Cardiac septum (tissue), 1 donor: Measurements from ENCODE around the gene AIRE. TPM values are rescaled to one million over a fixed set of nuclear protein-coding genes. Genes with fewer than 3 reads are reported as not detected.

ENCODE experiments used
- DNase-seq: peaks from one replicate; pipeline ENCODE4 v3.0.0-alpha.2; 2020; ENCODE audit warnings: low spot score
- intact Hi-C: fragments of 100-400 bp; cut with DNase I; formaldehyde crosslinking; loops from one replicate; pipeline ENCODE4 v1.14.0; 2022
- total RNA-seq: library from RNA; stranded (reverse); fragmentation: NEBNext Ultra II Directional; extraction: Animal tissue kit (Norgen Biotek cat#: 25700); gene quantifications from one replicate; pipeline ENCODE4 v1.2.1, GENCODE V29; 2021
- donor health status: DM: no; HTN: no; CAD: no.

Gene AIRE
- total RNA-seq, 1 donor from 2014 or later, result 0.11 TPM

DNA sequence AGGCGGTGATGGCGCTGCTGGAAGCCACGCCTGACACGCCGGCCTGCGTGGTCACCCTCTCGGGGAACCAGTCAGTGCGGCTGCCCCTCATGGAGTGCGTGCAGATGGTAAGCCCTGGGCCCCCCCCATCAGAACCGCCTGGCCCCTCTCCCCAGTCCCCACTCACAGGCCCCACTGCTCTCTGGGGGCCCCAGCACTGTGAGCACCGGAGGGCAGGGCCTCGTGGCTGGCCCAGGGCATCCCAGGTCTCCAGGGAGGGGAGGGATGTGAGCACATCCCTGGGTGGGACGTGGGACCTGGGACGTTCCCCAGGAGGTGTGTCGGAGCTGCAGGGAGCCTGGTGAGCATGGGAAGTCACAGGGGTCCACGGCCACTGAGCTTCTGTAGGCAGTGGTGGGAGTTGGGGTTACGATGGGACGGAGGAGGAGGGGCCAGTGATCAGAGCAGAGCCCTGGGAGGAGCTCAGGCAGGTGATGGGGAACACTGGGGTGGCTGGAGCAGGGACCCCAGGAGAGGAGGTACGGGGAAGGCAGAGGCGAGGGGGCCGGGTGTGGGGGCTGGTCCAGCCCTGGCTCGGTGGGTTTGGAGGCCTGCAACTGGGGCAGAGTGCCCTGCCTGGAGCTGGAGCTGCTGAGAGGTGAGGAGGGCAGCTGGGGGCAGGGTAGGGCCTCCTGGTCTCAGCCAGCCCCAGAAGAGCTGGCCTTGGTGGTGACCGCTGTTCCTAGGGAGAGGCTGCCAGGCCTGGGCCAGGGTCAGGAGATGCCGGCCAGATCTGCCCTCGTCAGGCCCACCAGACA is 33.0 kb downstream of the AIRE start:
- intact Hi-C loops, result no loop called here
- DNase-seq, result no peak

DNA sequence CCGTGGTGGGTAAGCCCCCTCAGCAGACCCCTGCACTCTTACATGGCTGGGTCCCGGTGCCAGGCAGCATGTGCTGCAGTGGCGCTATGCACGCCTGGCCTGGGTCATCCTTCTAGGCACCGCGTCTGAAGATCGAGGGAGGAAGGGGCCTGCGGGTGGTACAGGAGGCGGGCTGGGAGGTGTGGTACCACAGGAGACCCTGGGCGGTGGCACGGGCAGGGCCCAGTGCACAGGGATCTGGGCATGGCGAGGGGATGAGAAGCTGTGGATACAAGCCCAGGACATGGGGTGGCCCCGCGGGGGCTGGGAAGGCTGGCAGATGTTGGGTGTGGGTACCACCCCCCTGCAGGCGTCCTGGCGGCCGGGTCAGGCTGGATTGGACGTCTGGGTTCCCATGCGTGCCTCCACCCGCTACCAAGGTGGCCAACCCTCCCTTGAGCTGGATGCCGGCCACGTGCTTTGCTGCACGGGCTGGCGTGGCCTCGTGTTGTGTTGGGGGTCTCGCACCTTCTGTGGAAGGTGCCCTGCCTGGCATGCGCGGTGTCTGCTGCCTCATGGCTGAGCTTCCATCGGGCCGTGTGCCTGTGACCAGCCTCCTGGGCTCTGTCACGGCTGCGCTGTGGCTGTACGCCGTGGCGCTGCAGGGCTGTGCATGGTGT is 33.9 kb downstream of the AIRE start:
- intact Hi-C loops, result no loop called here
- DNase-seq, result no peak

DNA sequence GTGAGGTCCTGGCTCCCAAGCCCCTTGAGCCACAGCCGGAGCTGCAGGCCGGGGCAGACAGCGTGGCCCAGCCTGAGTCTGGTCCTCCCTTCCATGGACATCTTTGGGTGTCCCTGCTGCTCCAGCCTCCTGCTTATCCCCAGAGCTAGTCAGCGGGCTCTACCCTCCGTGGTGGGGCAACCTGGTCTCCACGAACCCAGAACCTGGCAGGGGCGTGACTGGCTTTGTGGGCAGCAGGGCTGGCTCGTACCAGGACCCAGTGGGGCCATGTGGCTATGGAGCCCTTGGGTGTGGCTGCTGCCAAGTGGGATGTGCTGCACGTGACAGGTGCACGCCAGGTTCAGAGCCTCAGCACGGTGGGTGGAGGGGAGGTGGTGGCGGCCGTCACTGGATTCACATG is 35.2 kb downstream of the AIRE start:
- intact Hi-C loops, result no loop called here
- DNase-seq, result no peak

DNA sequence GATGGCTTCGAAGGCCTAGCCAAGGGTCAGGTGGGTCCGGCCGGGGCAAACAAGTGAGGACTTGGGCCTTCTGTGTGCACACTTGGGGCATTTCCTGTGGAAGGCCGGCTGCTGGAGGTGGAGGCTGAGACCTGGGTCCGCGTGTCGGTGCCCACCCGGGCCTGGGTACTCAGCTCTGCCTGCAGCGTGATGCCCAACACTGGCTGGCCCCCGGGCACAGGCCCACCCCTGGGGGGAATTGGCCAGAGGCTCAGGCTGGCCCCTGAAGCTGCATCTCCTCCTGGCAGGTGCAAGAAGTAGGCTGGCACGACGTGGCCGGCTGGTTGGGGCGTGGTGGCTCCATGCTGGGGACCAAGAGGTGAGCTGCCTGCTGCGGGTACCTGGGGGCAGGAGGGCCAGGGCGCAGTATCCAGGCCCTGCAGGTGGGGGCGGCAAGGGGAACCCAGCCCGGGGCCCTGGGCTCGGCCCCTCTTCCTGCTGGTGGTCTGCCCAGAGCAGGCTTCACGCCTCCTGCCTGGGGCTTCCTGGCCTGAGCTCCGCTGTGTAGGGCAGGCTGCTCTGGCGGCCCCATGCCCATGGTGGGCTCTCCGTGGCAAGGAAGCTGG is 36.3 kb downstream of the AIRE start:
- intact Hi-C loops, result no loop called here
- DNase-seq, result no peak

DNA sequence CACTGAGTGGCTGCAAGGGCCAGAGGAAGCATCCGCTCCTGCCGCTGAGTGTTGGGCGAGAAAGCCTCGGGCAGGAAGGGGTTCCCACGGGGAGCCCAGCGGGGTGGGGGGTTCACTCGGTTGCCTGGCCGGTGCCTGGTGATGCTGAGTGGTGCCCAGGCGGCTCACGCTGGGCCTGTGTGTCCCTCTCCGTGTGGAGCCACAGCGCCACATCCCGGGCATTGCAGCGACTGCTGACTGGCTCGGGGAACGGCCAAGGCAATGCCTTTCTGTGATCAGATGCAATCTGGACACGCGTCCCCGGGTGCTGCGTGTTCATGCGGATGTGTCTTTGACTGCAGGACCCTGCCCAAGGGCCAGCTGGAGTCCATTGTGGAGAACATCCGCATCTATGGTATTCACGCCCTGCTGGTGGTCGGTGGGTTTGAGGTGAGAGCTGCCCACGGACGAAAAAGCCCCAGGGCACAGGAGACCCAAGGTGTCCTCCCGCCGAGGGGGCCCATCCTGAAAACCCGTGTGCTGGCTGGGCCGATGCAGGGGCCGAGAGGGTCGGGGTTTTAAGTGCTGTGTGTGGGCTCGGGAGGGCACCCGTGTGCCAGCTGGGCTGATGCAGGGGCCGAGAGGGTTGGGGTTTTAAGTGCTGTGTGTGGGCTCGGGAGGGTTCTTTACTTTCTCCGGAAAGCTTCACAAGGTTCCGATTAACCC is 37.1 kb downstream of the AIRE start:
- no peak for DNase-seq
- intact Hi-C loops, result no loop called here

DNA sequence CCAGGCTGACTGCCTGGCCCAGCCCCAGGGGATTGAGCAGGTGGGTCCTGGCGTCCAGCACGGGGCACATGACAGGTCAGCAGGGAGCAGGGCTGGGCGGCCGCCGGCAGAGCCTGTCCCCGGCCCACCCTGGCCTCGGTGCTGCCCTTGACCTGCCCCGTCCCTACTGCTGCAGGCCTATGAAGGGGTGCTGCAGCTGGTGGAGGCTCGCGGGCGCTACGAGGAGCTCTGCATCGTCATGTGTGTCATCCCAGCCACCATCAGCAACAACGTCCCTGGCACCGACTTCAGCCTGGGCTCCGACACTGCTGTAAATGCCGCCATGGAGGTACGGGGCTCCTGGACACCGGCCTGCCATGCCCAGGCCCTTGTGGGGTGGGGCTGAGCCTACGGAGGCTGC is 37.9 kb downstream of the AIRE start:
- DNase-seq, result no peak
- intact Hi-C loops, result no loop called here

DNA sequence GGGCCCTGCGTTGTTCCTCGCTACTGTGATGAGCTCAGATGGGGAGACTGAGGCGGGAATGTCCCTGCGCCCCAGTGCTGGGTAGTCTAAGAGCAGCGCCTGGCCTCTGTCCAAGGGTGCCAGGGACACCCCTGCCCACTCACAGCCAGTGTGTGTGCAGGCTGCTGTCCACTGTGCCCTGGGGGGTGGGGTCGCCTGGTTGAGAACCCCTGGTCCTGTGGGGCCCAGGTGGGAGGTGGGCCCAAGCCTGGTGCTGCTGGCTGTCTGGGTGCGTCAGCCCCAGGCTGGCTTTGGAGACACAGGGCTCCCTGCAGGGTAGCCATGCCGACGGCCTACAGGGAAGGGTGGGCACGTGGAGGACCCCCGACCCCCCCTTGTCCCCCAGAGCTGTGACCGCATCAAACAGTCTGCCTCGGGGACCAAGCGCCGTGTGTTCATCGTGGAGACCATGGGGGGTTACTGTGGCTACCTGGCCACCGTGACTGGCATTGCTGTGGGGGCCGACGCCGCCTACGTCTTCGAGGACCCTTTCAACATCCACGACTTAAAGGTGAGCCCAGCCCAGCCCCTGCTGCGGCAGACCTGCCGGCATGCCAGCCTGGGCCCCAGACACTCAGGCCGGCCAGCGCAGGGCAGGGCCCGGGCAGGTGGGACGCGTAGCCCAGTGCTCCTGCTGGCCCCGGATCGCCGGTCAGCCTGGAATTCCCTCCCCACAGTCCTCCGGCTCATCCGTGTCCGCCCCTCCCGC is 38.6 kb downstream of the AIRE start:
- intact Hi-C loops, result no loop called here
- no peak for DNase-seq

DNA sequence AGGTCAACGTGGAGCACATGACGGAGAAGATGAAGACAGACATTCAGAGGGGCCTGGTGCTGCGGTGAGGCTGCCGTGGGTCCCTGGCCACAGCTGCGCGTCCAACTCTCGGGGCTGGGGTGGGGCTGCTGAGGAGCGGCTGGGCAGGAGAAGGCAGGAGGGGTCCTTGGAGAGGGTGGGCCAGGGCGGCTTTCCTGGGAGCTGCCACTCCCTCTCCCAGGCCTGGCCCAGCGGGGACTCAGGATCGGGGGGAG is 39.1 kb downstream of the AIRE start:
- no peak for DNase-seq
- intact Hi-C loops, result no loop called here

DNA sequence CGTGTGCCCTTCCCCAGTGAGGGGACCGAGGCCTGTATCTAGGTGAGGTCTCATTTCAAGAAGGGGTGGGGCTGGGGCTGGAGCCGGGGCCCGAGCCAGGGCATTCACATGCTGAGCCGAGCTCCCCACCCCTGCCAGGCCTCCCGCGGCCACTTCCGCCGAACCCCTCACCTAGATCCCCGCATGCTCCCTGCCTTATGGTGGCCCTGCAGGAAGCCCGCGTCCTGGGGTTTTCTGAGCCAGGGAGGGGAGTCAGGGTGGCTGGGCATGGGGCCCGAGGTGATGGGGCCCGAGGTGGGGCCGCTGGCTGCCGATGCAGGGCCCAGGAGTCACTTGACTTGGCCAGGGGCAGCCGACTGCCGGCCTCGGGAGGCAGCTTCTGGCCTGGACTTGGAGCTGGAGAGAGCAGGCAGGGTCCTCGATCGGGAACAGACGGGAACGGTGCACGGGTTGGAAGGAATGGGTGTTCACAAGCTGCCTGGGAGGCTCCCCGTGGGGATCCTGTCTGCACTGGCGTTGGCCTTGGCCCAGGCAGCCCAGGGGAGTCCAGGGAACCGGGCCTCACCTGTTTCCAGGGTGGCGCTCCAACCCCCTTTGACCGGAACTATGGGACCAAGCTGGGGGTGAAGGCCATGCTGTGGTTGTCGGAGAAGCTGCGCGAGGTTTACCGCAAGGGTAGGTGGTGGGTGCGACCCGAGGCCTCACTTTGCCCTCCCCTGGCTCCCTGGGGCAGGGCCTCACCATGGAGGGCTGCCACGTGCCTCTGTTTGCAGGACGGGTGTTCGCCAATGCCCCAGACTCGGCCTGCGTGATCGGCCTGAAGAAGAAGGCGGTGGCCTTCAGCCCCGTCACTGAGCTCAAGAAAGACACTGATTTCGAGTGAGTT is 40.0 kb downstream of the AIRE start:
- DNase-seq, result no peak
- intact Hi-C loops, result no loop called here

DNA sequence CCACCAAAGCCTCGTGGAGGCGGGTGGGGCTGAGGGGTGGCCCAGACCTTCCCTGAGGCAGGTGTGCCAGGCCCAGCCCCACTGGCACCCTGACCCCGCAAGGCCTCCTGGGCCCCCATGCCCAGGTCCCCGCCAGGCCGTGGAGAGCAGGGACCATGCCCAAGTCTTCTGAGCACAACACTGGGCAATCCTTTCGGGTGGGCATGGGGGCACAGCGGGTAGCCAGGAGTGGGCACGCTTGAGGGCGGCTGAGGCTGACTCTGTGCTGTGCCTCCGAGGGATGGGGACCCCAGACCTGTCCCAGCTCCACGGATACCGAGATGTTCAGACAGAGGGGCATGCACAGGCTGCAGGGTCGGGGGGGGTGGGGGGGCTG is 40.6 kb downstream of the AIRE start:
- intact Hi-C loops, result no loop called here
- DNase-seq, result no peak

DNA sequence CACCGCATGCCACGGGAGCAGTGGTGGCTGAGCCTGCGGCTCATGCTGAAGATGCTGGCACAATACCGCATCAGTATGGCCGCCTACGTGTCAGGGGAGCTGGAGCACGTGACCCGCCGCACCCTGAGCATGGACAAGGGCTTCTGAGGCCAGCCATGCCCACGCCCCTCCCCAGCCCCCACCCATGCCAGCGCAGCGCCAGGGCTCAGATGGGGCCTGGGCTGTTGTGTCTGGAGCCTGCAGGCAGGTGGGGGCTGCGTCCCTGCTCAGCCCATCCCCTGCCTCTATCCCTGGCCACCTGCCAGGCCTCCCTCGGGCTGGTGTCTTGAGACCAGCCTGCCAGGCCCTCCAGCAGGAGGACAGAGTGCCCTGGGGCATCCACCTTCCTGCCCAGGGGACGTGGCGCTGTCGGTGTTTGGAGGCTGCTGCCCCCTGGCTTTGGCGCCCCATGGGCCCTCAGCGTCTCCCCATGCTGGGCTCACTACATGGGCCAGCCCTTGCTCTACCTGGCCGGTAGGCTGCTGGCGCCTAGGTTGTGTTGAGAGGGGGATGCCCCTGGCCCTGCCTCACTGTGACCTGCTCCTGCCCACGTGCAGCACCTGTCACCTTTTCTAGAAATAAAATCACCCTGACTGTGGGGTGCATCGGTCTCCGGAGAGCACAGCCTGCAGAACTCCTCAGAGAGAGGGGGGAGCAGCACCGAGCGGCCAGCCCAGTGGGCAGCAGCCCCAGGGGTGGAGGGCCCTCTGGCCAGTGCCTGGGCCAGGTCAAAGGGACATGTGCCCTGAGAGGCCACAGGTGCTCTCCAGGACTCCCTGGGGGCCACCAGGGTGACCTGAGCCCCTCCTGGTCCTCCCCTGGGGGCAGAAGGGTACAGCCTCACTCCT is 41.3 kb downstream of the AIRE start:
- intact Hi-C loops, result no loop called here
- no peak for DNase-seq

DNA sequence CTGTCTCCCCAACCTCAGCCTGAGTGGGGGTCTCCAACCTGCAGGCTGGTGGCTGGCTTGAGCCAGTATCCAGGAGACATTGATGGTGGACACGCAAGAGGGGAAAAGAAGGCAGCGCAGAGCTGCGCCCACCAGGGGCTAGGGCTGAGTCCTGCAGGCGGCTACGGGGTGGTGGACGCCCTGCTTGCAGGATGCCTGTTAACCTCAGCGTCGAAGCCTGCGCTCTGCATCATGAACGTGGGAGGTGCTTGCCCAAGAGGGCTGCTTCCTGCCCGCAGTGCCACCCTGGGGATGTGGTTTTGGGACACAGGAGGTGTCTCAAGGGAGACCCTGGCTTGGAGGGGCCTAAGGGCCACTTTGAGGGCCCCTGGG is 41.9 kb downstream of the AIRE start:
- intact Hi-C loops, result no loop called here
- DNase-seq, result no peak

DNA sequence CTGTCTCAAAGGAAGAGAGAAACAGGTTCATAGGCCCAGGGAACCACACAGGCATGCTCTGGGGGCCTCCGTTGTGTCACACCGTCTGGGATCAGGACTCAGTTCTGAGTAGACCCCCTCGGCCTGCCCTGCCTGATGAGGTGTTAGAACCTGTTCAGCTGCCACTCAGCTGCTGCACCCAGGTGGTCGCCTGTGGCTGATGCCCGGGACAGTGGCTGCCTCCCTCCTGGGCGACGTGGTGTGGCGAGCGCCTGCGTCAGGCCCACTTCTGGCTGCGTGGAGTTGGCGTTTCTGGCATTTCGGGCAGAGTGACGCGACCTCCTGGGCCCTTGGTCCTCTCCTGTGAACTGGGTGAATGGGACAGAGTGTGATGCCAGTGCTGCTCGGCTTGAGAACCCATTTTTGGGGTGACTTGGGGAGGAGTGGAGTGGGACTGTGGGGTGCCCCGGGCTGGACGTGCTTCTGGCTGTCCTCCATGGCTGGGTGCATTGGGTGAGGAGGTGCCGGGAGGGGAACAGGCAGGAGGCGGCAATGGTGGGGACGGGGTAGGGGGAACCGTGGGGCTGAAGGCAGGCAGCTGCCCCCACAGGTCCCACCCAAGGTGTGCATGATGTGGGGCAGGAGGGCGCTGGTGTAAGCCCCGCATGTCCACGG is 42.7 kb downstream of the AIRE start:
- intact Hi-C loops, result no loop called here
- no peak for DNase-seq

DNA sequence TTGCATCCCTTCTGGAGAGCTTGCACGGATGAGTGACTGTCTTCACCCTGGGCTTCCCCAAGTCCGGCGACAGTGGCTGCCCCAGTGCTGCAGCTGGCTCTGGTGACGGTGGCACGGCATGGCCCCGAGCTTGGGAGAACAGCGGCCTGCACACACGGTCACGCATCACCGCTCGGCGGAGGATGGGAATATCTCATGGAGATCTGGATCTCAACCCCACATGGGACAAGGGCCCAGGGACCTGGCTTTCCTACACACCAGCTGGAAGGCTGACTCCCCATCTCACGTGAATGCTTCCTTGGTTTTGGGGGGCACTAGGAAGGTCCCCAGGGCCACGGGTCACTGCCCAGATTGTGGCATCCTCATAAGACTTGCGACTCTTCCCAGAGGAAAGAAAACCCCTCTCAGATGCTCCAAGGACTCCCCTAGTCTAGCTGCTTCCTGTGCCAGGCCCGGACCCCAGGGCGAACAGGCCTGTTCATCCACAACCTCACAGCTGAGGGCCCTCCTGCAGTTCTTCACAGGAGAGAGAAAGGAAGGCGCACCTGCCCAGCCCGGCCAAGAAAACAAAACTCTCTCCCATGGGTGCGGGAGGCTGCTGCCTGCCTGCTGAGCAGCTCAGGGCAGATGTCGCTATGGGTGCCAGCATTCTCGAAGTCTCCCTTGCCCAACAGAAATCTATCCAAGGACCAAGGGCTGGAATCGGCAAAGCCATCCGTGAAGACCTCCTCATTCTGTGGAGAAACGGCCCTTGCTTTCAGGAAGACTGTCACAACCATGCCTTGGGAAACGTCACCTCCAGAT is 43.6 kb downstream of the AIRE start:
- intact Hi-C loops, result no loop called here
- no peak for DNase-seq

DNA sequence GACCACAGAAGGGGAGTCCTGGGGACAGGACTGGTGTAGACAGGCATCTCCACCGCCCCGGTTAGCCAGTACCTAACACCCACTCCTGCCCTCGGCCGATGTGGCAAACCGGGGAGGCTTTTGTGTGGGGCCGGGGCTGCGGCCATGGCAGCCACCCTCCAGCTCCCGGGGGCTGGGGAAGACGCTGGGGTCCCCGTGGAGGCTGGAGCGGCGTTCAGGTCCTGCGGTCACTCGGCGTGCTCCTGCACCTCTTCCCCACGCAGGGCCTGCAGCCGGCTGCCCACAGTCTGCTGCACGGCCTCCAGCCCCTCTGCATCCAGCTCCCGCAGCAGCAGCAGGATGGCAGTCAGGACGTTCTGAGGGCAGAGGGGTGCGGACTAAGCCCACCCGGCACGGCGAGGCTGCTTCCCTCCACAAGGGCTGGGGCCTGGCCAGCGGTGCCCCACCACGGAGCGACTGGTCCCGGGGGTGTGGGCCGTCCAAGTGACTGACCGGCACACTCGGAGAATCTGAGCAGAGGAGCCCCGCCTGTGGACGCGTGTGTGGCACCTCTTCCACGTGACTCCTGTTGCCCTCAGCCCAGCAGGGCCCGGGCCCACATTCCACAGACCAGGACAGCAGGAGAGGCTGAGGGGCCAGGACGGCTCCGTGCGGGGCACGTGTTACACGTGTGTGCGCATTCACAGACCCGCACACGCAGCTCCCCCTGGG is 44.5 kb downstream of the AIRE start:
- intact Hi-C loops, result no loop called here
- no peak for DNase-seq

DNA sequence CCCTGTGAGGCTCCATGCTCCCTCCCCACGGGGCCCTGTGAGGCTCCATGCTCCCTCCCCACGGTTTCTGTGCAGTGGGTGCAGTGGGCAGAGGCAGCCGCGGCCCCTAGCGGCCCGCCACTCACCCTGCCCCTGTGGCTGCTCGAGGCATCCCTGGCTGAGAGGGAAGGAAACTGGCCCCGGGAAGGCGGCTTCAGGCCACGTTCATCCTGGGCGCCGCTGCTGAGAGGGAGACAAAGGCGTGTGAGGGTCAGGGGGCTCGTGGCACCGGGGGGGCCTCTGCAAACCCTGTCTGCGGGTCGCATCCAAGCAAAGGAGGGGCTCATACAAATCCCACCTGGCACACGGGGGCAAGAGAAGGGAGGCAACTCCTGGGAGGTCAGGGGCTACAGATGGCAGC is 45.0 kb downstream of the AIRE start:
- no peak for DNase-seq
- intact Hi-C loops, result no loop called here
